NCI-H1694 treated with DMSO at 0.1 percent for 48 hours (cell line): ENCODE data around the gene PLEKHG2.
A peak's percentile ranks its signal among the peaks of the same experiment; 100 is the strongest.

ENCODE experiments used
- DNase-seq: peaks from one replicate; lab custom pipeline; 2025; lab: John Stamatoyannopoulos, UW

The PLEKHG2 gene

GRCh38 chr19:39405958-39406655 lies 6.4 kb upstream of the PLEKHG2 start:
- peak; percentile 38 for DNase-seq

DNA sequence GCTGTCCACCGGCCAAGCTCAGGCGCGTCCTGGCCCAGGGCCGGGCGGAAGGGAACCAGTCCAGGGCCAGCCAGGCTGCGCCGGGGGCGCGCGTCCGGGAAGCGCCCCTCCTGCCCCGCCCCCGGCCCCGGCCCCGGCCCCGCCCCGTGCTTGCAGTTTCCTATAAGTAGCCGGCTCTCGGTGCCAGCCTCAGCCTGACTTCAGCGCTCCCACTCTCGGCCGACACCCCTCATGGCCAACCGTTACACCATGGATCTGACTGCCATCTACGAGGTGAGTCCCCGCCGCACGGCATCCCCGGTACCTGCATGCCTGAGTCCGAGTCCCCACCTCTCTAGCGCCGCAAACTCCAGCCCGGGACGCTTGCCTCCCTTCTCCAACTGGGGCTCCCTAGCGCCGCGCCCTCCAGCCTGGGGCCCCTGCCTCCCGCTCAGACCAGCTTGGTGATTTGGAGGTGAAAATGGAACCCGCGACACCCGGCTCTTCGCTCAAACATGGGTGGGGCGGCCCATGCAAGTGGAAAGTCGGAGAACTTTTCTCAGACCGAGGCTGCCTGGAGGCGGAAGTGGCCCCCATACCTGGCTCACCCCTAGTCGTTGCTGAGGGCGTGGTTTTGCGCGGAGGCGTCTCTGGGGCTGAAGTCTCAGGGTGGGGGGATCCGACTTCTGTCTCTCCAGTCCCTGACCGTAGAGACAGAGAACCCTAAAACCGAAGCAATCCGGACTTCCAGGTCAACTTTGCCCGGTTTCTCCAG lies 5.6 kb upstream of the PLEKHG2 start, which contains the start of gene ZFP36:
Gene ZFP36 (plus strand): TSS at position 192 of the 754 bp plus-strand sequence. CDS start 58 bp downstream, at position 250.
- DNase-seq: peak; percentile 48

GRCh38 chr19:39407410-39407659 lies 5.1 kb upstream of the PLEKHG2 start:
- no peak for DNase-seq

DNA sequence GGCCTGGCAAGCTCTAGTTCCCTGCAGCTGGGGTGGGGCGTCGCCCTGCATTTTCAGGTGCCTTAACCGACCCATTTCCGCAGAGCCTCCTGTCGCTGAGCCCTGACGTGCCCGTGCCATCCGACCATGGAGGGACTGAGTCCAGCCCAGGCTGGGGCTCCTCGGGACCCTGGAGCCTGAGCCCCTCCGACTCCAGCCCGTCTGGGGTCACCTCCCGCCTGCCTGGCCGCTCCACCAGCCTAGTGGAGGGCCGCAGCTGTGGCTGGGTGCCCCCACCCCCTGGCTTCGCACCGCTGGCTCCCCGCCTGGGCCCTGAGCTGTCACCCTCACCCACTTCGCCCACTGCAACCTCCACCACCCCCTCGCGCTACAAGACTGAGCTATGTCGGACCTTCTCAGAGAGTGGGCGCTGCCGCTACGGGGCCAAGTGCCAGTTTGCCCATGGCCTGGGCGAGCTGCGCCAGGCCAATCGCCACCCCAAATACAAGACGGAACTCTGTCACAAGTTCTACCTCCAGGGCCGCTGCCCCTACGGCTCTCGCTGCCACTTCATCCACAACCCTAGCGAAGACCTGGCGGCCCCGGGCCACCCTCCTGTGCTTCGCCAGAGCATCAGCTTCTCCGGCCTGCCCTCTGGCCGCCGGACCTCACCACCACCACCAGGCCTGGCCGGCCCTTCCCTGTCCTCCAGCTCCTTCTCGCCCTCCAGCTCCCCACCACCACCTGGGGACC lies 4.6 kb upstream of the PLEKHG2 start:
- DNase-seq: no peak

GRCh38 chr19:39408392-39409207 lies 3.9 kb upstream of the PLEKHG2 start:
- no peak for DNase-seq

DNA sequence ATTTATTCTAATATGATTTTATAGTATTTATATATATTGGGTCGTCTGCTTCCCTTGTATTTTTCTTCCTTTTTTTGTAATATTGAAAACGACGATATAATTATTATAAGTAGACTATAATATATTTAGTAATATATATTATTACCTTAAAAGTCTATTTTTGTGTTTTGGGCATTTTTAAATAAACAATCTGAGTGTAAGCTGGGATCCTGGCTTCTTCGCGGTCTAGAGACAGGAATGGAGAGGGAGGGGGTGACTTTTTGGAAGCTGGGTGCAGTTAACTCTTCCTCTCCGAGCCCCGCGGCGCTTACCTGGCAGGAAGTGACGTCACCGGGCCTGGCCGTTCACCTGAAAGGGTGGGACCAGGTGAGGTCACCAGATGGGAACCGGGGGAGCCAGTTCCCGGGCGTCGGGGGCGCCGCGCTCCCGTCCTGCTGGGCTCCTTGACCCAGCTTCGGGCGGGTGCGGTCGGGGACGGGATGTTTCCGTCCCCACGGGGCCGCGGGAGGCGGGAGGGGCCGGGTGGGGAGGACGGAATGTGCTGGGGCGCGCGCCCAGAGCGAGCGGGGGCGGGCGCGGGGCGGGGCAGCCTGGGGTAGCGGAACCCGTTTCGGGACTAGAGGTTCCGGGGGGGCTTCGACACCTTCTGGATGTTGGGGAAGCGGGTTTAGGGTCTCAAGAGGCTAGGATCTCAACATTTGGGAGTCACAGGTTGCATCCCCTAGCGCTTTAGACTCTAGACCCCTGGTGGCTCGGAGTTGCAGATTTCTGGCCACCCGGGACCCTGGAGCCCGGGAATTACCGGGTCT lies 3.1 kb upstream of the PLEKHG2 start:
- peak; percentile 10 for DNase-seq

- DNase-seq: no peak
Measured at GRCh38 chr19:39410017-39410830, 2.2 kb upstream of the PLEKHG2 start.

GRCh38 chr19:39410831-39411080 lies 1.7 kb upstream of the PLEKHG2 start:
- DNase-seq: no peak

GRCh38 chr19:39411081-39411831 lies 1.2 kb upstream of the PLEKHG2 start:
- DNase-seq: no peak

DNA sequence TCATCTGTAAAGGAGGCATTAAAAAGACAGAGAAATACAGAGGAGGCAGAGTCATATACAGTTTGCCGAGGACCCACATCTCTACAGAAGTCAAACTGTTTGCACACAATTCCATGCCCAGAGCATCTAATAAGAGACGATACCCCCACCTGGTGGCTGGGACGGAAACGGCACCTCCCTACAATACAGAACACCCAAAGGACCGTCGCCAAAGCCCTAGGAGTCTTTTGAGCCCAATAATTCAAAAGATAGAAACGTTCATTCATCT lies 703 bp upstream of the PLEKHG2 start:
- DNase-seq: peak; percentile 98

GRCh38 chr19:39412867-39413271 lies 400 bp downstream of the PLEKHG2 start:
- DNase-seq: no peak

GRCh38 chr19:39413272-39413910 lies 922 bp downstream of the PLEKHG2 start:
- peak; percentile 44 for DNase-seq

- no peak for DNase-seq
Measured at GRCh38 chr19:39413911-39414608, 1.6 kb downstream of the PLEKHG2 start.

GRCh38 chr19:39415111-39416046 lies 2.9 kb downstream of the PLEKHG2 start:
- no peak for DNase-seq

DNA sequence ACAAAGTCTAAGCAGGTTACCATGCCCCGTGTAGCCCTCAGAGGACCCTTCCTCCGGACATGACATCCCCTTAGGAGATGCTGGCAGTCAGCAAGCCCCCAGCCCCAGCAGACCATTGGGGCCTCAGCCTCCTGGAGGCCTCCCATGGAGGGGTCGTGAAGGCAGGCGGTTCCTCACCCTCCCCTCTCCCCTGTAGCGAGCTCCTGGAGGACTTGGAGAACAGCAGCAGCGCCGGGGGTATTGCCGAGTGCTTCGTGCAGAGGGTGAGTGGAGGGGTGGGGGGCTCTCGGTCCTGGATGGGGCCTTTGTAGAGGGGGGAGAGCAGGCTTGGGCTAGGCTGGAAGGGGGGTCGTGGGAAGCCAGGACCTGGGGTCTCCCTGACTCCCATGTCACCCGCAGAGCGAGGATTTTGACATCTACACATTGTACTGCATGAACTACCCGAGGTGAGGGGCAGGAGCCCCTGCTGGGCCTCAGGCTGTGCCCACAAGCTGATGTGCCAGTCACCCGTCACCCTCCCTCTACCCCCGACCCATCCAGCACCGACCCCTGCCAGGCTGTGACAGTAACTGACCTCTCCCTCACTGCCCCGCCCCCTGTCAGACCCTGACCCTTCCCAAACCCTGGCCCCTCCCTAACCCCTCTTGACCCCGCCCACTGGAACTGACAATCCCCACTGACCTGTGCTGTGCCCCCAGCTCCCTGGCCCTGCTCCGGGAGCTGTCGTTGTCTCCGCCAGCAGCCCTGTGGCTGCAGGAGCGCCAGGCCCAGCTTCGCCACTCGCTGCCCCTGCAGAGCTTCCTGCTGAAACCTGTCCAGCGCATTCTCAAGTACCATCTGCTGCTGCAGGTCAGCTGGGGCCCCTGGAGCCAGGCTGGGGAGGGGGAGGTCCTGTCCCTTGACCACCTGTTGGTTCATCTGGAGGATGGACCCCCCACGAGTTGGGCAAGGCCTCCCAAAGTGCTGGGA lies 4.0 kb downstream of the PLEKHG2 start:
- no peak for DNase-seq

DNA sequence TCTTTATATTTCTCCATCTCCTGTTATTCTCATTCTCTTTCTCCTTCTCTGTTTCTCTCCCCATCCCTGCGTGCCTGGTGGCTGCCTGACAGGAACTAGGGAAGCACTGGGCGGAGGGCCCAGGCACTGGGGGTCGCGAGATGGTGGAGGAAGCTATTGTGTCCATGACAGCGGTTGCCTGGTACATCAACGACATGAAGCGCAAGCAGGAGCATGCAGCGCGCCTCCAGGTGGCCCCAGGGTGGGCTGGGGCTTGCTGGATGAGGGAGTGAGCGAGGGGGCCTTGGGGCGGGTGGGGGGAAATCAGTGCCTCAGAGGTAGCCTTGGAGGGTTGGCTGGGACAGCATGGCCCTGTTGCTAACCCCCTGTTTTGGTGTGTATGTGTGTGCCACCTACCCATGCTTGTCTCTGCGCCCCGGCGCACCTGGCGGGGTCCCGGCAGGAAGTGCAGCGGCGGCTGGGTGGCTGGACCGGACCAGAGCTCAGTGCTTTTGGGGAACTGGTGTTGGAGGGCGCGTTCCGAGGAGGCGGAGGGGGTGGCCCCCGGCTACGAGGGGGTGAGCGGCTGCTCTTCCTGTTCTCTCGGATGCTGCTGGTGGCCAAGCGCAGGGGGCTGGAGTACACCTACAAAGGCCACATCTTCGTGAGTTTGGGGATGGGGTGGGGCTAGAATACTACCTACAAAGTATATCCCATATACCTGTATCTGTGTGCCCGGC lies 5.2 kb downstream of the PLEKHG2 start:
- no peak for DNase-seq
